ENCODE data around the gene RANBP17.
A peak's percentile ranks its signal among the peaks of the same experiment; 100 is the strongest.

RANBP17 gene

DNA sequence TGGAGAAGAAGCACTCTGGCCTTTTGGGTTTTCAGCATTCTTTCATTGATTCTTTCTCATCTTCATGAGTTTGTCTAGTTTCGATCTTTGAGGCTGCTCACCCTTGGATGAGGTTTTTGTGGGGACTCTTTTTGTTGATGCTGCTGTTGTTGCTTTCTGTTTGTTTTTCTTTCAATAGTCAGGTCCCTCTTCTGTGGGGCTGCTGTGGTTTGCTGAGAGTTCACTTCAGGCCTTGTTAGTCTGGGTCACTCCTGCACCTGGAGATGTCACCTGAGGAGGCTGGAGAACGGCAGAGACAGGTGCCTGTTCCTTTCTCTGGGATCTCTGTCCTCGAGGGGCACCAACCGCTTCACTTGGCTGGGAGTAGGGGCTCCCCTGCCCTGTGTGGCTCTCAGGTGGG, 14.0 kb downstream of the RANBP17 start:
- Histone ChIP-seq H3K4me2 (ENCODE audit: low read depth, low read length) (peak overlapping the region; percentile 62), H3K4me1 (ENCODE audit: low read length) (peaks cover 27% of the 10 kb centered on the region), H3K27ac (ENCODE audit: low read length) (peak overlapping the region; percentile 56), H3K4me3 (ENCODE audit: low read length) (no peak overlapping the region), H3K27me3 (replicated peaks; ENCODE audit: insufficient read depth, low read length) (no peaks in the 10 kb centered on the region; the same call in 1 of the 2 replicates), H3K9me2 (replicated peaks; ENCODE audit: insufficient read depth, low read length) (no peaks in the 10 kb centered on the region), H3K36me3 (replicated peaks; ENCODE audit: insufficient read depth, low read length) (no peaks in the 10 kb centered on the region), H3F3A (ENCODE audit: insufficient read depth, low read length) (peaks cover 21% of the 10 kb centered on the region), H3K9ac (ENCODE audit: low read length) (no peak overlapping the region), H3K79me2 (ENCODE audit: low read length) (no peaks in the 10 kb centered on the region), H2AFZ (ENCODE audit: low read length) (no peak overlapping the region), H3K9me3 (replicated peaks; ENCODE audit: insufficient read depth, low read length) (no peaks in the 10 kb centered on the region), H4K20me1 (ENCODE audit: insufficient read depth, low read length) (no peaks in the 10 kb centered on the region)
- peak; percentile 89 for DNase-seq
- TF ChIP-seq, protein P1, sequence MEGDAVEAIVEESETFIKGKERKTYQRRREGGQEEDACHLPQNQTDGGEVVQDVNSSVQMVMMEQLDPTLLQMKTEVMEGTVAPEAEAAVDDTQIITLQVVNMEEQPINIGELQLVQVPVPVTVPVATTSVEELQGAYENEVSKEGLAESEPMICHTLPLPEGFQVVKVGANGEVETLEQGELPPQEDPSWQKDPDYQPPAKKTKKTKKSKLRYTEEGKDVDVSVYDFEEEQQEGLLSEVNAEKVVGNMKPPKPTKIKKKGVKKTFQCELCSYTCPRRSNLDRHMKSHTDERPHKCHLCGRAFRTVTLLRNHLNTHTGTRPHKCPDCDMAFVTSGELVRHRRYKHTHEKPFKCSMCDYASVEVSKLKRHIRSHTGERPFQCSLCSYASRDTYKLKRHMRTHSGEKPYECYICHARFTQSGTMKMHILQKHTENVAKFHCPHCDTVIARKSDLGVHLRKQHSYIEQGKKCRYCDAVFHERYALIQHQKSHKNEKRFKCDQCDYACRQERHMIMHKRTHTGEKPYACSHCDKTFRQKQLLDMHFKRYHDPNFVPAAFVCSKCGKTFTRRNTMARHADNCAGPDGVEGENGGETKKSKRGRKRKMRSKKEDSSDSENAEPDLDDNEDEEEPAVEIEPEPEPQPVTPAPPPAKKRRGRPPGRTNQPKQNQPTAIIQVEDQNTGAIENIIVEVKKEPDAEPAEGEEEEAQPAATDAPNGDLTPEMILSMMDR (IDR thresholded peaks at IDR 0.05; ENCODE audit: low read length) = no peak
- TF ChIP-seq EZH2 (optimal IDR thresholded peaks at IDR 0.05; ENCODE audit: low read depth, low read length) = no peak
- no peak for TF ChIP-seq EZH2phosphoT487 (IDR thresholded peaks at IDR 0.05; ENCODE audit: low read length)

GRCh38 chr5:170880084-170880483, 18.3 kb downstream of the RANBP17 start:
- Histone ChIP-seq H3K27me3 (replicated peaks; ENCODE audit: insufficient read depth, low read length) (no peaks in the 10 kb centered on the region), H3K4me1 (ENCODE audit: low read length) (peaks cover 16% of the 10 kb centered on the region)
- no peak for DNase-seq

GRCh38 chr5:170882345-170882744, 20.5 kb downstream of the RANBP17 start:
- no peaks in the 10 kb centered on the region for H3F3A ChIP-seq (ENCODE audit: insufficient read depth, low read length)
- H4K20me1 ChIP-seq (ENCODE audit: insufficient read depth, low read length) = no peaks in the 10 kb centered on the region
- no peaks in the 10 kb centered on the region for H3K27me3 ChIP-seq (replicated peaks; ENCODE audit: insufficient read depth, low read length)
- H3K4me3 ChIP-seq (ENCODE audit: low read length) = no peak overlapping the region
- H3K4me1 ChIP-seq (ENCODE audit: low read length) = no peaks in the 10 kb centered on the region
- H3K9me3 ChIP-seq (replicated peaks; ENCODE audit: insufficient read depth, low read length) = no peaks in the 10 kb centered on the region
- H3K9me2 ChIP-seq (replicated peaks; ENCODE audit: insufficient read depth, low read length) = no peaks in the 10 kb centered on the region
- H3K36me3 ChIP-seq (replicated peaks; ENCODE audit: insufficient read depth, low read length) = no peaks in the 10 kb centered on the region
- TF ChIP-seq, protein P1 (IDR thresholded peaks at IDR 0.05; ENCODE audit: low read length) = no peak
- TF ChIP-seq EZH2 (optimal IDR thresholded peaks at IDR 0.05; ENCODE audit: low read depth, low read length) = no peak
- no peak for TF ChIP-seq EZH2phosphoT487 (IDR thresholded peaks at IDR 0.05; ENCODE audit: low read length)
- H3K27ac ChIP-seq (ENCODE audit: low read length) = no peak overlapping the region
- DNase-seq = no peak
- H3K79me2 ChIP-seq (ENCODE audit: low read length) = no peaks in the 10 kb centered on the region
- no peak overlapping the region for H3K9ac ChIP-seq (ENCODE audit: low read length)
- no peak overlapping the region for H2AFZ ChIP-seq (ENCODE audit: low read length)
- H3K4me2 ChIP-seq (ENCODE audit: low read depth, low read length) = no peak overlapping the region

More at GRCh38 chr5:170880084-170880483, 18.3 kb downstream of the RANBP17 start:
- H3K9ac ChIP-seq (ENCODE audit: low read length) = no peak overlapping the region
- no peaks in the 10 kb centered on the region for H4K20me1 ChIP-seq (ENCODE audit: insufficient read depth, low read length)
- no peaks in the 10 kb centered on the region for H3K79me2 ChIP-seq (ENCODE audit: low read length)
- H3K36me3 ChIP-seq (replicated peaks; ENCODE audit: insufficient read depth, low read length) = no peaks in the 10 kb centered on the region
- no peaks in the 10 kb centered on the region for H3K9me2 ChIP-seq (replicated peaks; ENCODE audit: insufficient read depth, low read length)
- H2AFZ ChIP-seq (ENCODE audit: low read length) = no peak overlapping the region
- H3F3A ChIP-seq (ENCODE audit: insufficient read depth, low read length) = peaks cover 13% of the 10 kb centered on the region
- H3K27ac ChIP-seq (ENCODE audit: low read length) = no peak overlapping the region
- TF ChIP-seq, protein P1 (IDR thresholded peaks at IDR 0.05; ENCODE audit: low read length) = no peak
- TF ChIP-seq EZH2 (optimal IDR thresholded peaks at IDR 0.05; ENCODE audit: low read depth, low read length) (no peak), EZH2phosphoT487 (IDR thresholded peaks at IDR 0.05; ENCODE audit: low read length) (no peak)
- H3K4me3 ChIP-seq (ENCODE audit: low read length) = no peak overlapping the region
- no peak overlapping the region for H3K4me2 ChIP-seq (ENCODE audit: low read depth, low read length)
- no peaks in the 10 kb centered on the region for H3K9me3 ChIP-seq (replicated peaks; ENCODE audit: insufficient read depth, low read length)

Measured in MM.1S (cell line).